Coronary artery (tissue), 2 donors: Measurements from ENCODE around the gene KCNQ1.

Experiments
- DNase-seq: peaks from one replicate; pipeline ENCODE4 v3.0.0-alpha.2; 2017; ENCODE audit warnings: low spot score
- H3K27ac ChIP-seq, 2 donors: fragments of 200-600 bp; sonication (generic); one replicate each; pipeline ENCODE4 v1.5.1; 2016 to 2019
- H3K4me3 ChIP-seq: fragments of 200-600 bp; sonication (generic); 2 replicates; pipeline ENCODE4 v1.5.1; 2016; ENCODE audit warnings: mild to moderate bottlenecking, moderate library complexity
- CTCF ChIP-seq: fragments of 200-600 bp; sonication (generic); IDR thresholded peaks from one replicate; pipeline ENCODE4 v1.5.1; 2019; ENCODE audit warnings: antibody characterized with exemption

KCNQ1 gene

GRCh38 chr11:2662024-2662312 lies 217.2 kb downstream of the KCNQ1 start:
- peak; percentile 47 for DNase-seq
- no peak overlapping the region for H3K27ac ChIP-seq
- no peak for TF ChIP-seq CTCF
- no peak overlapping the region for H3K4me3 ChIP-seq

GRCh38 chr11:2662430-2663299 lies 217.9 kb downstream of the KCNQ1 start:
- peak; percentile 49 for DNase-seq
- no peak overlapping the region for H3K27ac ChIP-seq
- no peak for TF ChIP-seq CTCF
- H3K4me3 ChIP-seq = no peak overlapping the region

DNA sequence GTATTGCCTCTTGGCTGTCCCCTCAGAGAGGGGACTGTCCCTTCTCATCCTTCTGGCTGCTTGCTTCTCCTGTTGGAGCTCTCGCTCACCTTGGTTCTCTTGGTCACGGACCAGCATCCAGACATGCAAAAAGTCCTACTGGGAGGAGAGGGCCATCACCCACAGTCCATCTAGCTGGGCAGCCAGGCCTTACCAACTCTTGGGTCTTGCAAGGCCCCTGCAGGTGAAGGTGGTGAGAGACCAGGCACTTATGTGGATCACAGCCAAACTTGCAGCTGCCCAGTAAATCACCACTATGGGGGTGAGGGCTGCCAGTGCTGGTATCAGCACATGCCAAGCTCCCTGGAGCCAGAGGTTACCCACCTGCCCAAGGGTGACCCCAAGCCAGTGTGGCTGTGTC lies 218.7 kb downstream of the KCNQ1 start:
- no peak for TF ChIP-seq CTCF
- no peak overlapping the region for H3K4me3 ChIP-seq
- H3K27ac ChIP-seq = no peak overlapping the region
- DNase-seq = peak; percentile 45

DNA sequence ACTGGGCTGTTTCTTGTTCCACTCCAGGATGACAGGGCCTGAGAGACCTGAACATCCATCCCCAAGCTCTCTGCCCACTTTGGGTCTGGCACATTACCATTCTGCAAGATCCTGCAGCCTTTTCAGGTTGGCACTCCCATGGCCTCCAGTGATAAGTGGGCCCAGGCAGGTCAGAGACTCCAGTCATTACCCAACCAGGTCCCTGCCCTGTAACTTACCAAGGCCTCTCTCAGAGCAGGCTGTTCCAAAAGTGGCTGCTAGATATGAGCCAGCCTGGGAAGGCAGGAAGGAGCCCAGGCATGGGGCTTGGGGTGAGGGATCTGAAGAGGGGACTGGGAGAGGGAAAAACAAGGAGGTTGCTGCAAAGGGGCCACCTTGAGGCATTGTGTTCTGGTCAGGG lies 219.1 kb downstream of the KCNQ1 start:
- no peak overlapping the region for H3K27ac ChIP-seq
- TF ChIP-seq CTCF = no peak
- peak; percentile 52 for DNase-seq

DNA sequence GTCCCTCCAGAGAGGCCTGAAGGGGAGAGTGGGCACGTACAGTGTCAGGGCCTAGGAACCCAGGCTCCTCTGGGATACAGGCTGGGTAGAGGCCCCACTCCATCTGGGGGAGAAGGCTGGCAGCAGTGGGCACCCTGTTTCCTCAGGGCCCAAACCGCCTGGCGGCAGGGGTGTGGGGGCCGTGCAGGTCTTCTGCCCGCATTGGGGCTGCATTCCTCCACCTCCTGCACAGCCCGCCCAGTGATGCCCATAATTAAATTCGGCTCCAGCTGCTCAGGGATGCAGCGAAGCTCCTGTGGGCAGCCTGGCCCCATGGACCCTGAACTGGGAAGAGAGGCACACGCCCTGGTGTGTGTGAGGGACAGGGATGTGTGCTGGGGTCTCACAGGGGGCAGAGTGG lies 219.6 kb downstream of the KCNQ1 start:
- H3K27ac ChIP-seq = no peak overlapping the region
- H3K4me3 ChIP-seq = no peak overlapping the region
- peak; percentile 62 for DNase-seq
- no peak for TF ChIP-seq CTCF

More for the DNA sequence above, 219.1 kb downstream of the KCNQ1 start:
- H3K4me3 ChIP-seq = no peak overlapping the region

GRCh38 chr11:2664791-2665525 lies 220.2 kb downstream of the KCNQ1 start:
- peak; percentile 70 for DNase-seq
- H3K27ac ChIP-seq = no peak overlapping the region

More at GRCh38 chr11:2664791-2665525, 220.2 kb downstream of the KCNQ1 start:
- no peak for TF ChIP-seq CTCF
- H3K4me3 ChIP-seq = no peak overlapping the region
